T-helper 22 cell (primary cell): ENCODE data around the gene CHDH.

Source experiments
- DNase-seq: peaks from one replicate; pipeline ENCODE4 v3.0.0-alpha.2; 2020; ENCODE audit warnings: low read depth

CHDH gene

GRCh38 chr3:53808496-53808895, 37.7 kb downstream of the CHDH start:
- no peak for DNase-seq

- no peak for DNase-seq
Measured at GRCh38 chr3:53807117-53807810, 39.0 kb downstream of the CHDH start.

- DNase-seq = no peak
Measured at GRCh38 chr3:53806182-53807116, 39.8 kb downstream of the CHDH start.

- DNase-seq = no peak
Measured at GRCh38 chr3:53805463-53806159, 40.6 kb downstream of the CHDH start.

GRCh38 chr3:53804697-53805462, 41.3 kb downstream of the CHDH start:
- no peak for DNase-seq

GRCh38 chr3:53803816-53804695, 42.2 kb downstream of the CHDH start:
- DNase-seq = no peak

GRCh38 chr3:53803124-53803815, 42.9 kb downstream of the CHDH start:
- no peak for DNase-seq

- no peak for DNase-seq
Measured at GRCh38 chr3:53802256-53802880, 43.9 kb downstream of the CHDH start.

GRCh38 chr3:53801319-53801718, 44.9 kb downstream of the CHDH start:
- DNase-seq = no peak

GRCh38 chr3:53800041-53800906, 45.9 kb downstream of the CHDH start:
- no peak for DNase-seq

- no peak for DNase-seq
Measured at GRCh38 chr3:53799338-53799865, 46.8 kb downstream of the CHDH start.

GRCh38 chr3:53798144-53798543, 48.1 kb downstream of the CHDH start:
- no peak for DNase-seq

GRCh38 chr3:53795789-53796560, 50.2 kb downstream of the CHDH start:
- DNase-seq = no peak

GRCh38 chr3:53795176-53795575, 51.0 kb downstream of the CHDH start:
- DNase-seq = no peak

GRCh38 chr3:53794597-53794996, 51.6 kb downstream of the CHDH start:
- DNase-seq = no peak

- DNase-seq = no peak
Measured at GRCh38 chr3:53792866-53793265, 53.4 kb downstream of the CHDH start.

GRCh38 chr3:53791317-53791716, 54.9 kb downstream of the CHDH start:
- DNase-seq = no peak

GRCh38 chr3:53790470-53790869, 55.7 kb downstream of the CHDH start:
- no peak for DNase-seq
